ENCODE measurements around the gene MAPKBP1.

MAPKBP1 gene

GRCh38 chr15:41850482-41851166 lies 76.3 kb downstream of the MAPKBP1 start:
- DNase-seq: no peak

GRCh38 chr15:41851167-41851523 lies 76.9 kb downstream of the MAPKBP1 start:
- no peak for DNase-seq

- DNase-seq: no peak
Observed at GRCh38 chr15:41851755-41852370, 77.6 kb downstream of the MAPKBP1 start.

GRCh38 chr15:41852736-41853590 lies 78.7 kb downstream of the MAPKBP1 start:
- no peak for DNase-seq

- no peak for DNase-seq
Observed at GRCh38 chr15:41853831-41854230, 79.5 kb downstream of the MAPKBP1 start.

- no peak for DNase-seq
Observed at GRCh38 chr15:41854443-41854842, 80.2 kb downstream of the MAPKBP1 start.

GRCh38 chr15:41855261-41855961 lies 81.1 kb downstream of the MAPKBP1 start:
- DNase-seq: no peak

- DNase-seq: no peak
Observed at GRCh38 chr15:41856262-41856661, 82.0 kb downstream of the MAPKBP1 start.

- no peak for DNase-seq
Observed at GRCh38 chr15:41856716-41857115, 82.4 kb downstream of the MAPKBP1 start.

GRCh38 chr15:41857316-41857715 lies 83.0 kb downstream of the MAPKBP1 start:
- DNase-seq: no peak

GRCh38 chr15:41858756-41859155 lies 84.5 kb downstream of the MAPKBP1 start:
- no peak for DNase-seq

GRCh38 chr15:41860049-41860828 lies 86.0 kb downstream of the MAPKBP1 start:
- no peak for DNase-seq

- no peak for DNase-seq
Observed at GRCh38 chr15:41861736-41862356, 87.6 kb downstream of the MAPKBP1 start.

GRCh38 chr15:41862515-41863116 lies 88.3 kb downstream of the MAPKBP1 start:
- DNase-seq: no peak

- no peak for DNase-seq
Observed at GRCh38 chr15:41865490-41866055, 91.3 kb downstream of the MAPKBP1 start.

GRCh38 chr15:41866263-41866703 lies 92.0 kb downstream of the MAPKBP1 start:
- DNase-seq: no peak

GRCh38 chr15:41866872-41867579 lies 92.7 kb downstream of the MAPKBP1 start:
- no peak for DNase-seq

GRCh38 chr15:41868321-41868720 lies 94.0 kb downstream of the MAPKBP1 start:
- no peak for DNase-seq

- DNase-seq: no peak
Observed at GRCh38 chr15:41869770-41870688, 95.7 kb downstream of the MAPKBP1 start.
